ENCODE measurements around the gene CDC42.
"Not testable (repeated sequence)": the region's sequence is repeated elsewhere in the genome, so short reads cannot be mapped to it uniquely, and the experiment has no call there.

CDC42 gene

DNA sequence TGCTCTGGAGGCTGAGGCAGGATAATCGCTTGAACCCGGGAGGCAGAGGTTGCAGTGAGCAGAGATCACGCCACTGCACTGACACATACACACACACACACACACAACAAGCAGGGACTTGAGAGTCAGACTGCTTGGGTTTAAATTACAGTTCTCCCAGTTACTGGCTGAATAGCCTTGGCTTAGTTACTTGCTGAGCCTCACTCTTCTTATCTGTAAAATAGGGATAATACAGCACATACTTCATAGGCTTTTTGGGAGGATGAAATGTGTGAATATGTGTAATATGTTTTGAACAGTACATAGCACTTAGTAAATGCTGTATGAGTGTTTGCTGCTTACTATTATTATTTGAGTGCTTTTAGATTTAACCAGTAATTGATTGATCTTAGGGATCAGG is 23.8 kb downstream of the CDC42 start:
- DNase-seq, result no peak

DNA sequence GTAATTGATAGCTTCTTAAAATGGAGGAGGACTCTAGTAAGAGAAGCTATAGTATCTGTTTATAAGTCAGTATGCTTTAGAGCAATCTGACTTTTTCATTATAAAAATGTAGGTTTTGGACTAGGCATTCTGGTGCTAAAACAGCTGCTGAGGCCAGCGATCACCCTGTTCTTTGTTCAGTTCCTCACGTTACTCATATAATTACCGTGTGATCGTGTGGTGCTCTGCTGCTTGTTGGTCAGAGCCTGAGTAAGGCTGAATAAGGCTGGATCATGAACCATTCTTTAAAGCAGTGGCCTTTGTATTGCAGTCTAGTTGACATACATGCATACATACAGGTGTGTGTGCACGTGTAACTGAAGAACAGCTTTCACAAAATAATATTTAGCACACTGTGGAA is 25.2 kb downstream of the CDC42 start:
- DNase-seq, result no peak

DNA sequence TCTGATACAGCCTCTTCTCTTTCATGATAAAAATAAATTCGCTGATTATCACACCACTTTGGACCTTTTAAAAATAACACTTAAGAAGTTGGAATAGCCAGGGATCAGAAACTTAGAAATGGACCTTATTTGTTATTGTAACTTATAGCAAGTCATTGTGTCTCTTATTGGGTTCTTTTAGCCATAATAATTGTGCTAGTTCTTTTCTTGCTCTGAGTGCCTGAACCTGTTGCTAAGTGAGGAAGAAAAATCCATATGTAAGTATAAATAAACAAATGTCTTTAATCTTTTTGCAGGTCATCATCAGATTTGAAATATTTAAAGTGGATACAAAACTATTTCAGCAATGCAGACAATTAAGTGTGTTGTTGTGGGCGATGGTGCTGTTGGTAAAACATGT is 25.6 kb downstream of the CDC42 start:
- DNase-seq, result no peak

DNA sequence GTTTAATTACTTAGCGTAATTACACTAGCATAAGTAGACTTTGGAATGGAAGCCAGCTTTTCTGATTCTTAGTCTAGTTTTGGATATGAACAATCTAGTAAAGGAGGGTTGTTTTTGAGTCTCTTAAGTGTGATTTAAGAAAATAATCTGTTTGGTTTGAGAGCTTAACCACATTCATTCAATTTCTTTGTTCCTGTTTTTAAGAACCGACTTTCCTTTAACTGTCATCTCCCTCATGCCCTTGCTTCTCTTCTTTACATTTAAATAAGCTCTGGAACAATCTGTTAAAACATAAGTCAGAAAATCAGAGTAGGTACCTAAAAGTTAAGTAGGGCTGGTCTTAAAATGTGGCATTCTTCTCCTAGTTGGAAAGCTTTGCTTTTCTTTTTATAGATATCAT is 27.7 kb downstream of the CDC42 start:
- no peak for DNase-seq

DNA sequence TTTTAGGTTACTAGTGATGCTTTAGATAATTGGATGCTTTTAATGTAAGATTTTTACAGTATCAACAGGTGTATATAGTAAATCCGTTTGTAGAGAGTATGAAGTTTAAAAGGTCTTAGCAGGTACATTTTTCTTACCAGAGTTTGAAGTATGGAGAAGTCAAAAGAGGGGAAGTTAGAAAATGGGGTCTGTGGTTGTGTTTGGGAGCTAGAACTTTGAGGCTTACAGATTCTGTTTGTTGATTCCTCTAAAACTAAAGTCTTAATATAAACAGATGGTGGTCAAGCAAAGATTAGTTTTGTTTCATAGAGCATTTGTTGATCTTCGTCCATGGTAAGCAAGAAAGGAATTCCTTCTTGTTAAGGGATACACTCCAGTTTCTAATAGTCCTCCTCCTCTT is 35.8 kb downstream of the CDC42 start:
- DNase-seq, result no peak

DNA sequence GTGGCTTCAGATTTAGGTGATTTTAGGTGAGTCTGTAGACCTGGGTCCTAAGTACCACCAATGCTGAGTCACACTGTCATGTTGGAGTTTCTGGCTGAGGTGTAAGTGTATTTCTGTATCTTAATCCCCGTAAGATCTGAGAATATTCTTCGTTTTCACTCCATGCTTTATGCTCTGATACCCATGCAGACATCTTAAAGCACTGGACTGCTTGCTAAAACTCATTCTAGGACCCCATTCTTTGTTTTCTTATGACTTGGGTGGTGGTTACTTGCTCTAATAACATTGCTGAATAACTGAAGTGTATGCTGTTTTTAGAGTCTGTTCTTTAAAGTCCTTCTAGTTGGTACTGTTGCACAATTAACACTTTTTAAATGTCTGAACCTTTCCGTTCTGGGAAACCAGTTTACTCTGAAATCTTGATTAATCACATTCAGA is 36.6 kb downstream of the CDC42 start:
- no peak for DNase-seq

DNA sequence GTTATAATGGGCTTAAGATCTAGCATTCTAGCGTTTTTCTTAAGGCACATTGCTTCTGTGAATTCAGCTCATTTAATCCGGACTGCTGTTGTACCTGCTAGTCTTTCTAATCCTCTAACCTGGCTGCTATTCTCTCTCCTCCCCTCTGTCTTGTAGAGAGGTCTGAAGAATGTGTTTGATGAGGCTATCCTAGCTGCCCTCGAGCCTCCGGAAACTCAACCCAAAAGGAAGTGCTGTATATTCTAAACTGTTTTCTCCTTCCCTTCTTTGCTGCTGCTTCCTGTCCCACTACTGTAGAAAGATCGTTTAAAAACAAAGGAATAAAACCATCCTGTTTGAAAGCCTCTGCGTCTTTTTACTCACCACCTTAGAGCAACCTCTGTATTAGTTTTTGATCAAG is 37.3 kb downstream of the CDC42 start:
- DNase-seq, result no peak

DNA sequence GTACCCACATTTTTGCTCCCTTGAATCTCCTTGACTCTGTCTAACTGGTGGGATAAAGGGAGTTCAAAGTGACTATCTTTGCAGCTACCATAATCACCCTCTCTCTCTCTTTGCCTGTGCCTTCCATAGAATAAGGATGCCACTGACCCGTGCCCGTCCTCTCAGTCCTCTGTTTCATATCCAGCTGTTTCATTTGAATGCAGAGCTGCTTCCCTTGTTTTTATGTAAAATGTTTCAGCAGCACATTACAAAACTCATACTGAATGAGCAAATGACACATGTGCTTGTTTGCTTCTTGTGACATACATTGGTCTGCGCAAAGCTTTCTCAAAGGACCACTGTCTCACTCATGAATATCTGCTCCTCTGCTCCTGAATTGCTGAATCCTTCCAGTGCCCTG is 38.4 kb downstream of the CDC42 start:
- no peak for DNase-seq

DNA sequence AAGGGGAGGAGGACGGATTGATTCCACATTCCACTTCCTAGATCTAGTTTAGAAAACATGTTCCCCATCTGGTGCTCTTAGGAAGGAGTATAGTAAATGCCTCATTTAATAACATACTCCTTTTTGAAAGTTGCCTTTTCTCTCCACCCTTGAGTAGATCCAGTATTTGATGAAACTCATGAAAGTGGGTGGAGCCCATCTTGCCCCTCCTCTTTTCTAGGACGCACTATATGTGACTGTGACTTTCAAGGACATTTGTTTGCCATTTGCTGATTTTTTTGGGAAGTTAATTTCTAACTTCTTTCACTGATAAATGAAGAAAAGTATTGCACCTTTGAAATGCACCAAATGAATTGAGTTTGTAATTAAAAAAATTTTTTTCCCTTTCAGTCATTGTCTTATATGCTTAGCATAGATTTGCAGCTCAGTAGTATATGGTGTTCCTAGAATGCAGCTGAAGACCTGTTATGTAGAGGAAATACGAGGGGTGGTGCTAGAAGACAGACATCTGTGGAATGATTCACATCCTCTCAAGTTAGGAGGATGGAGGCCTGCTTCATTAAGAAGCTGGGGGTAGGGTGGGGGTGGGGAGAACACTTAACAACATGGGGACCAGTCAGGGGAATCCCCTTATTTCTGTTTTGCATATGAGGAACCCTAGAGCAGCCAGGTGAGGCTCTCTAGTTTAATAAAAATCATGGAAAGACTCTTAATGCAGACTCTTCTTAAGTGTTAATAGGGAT is 39.7 kb downstream of the CDC42 start:
- DNase-seq, result not testable (repeated sequence)

DNA sequence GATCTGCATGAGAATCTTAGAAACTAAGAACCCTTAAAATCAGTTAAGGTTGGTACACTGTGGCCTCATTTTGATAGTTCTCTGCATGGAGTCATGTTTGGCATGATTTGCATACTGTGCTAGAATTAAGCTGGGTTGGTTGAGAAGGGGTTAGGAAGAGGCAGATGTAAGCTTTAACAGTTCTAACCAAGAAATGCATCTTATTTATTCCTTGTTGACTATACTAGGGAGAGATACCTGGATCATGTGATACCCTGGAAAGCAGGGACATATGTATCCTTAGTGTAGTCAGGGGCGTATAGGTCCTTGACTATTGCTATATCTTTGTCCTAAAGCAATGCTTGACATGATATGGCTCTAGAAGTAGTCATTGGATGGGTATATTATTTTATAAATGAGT is 41.0 kb downstream of the CDC42 start:
- no peak for DNase-seq

DNA sequence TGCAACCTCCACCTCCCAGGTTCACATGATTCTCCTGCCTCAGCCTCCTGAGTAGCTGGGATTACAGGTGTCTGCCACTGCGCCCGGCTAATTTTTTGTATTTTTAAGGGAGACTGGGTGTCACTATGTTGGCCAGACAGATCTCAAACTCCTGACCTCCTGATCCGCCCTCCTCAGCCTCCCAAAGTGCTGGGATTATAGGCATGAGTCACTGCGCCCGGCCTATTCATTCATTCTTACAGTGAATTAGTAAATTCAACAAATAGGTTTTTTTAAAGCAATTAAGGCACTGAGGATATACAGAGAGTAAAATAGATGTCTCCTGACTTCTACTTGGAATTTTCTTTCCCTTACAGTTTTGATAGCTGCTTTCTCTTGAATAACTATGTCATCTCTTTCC is 43.5 kb downstream of the CDC42 start:
- DNase-seq, result no peak

DNA sequence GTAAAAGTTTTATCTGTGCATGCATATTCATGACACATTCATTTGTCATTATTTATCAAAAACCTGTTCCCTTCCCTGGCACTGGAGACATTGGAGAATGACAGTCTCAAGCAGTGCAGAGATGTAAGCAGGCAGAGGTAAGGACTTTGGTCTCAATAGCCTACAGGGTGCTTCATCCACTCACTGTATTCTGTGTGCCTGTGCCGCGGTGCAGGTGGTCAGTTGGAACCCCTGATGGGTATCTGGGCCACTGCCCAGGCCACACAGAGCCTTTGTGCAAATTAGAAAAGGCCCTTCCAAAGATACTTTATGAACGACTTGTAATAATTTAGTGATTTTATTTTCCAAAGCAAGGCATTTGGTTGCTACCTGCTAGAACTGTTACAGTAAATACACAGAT is 44.0 kb downstream of the CDC42 start:
- DNase-seq, result no peak

DNA sequence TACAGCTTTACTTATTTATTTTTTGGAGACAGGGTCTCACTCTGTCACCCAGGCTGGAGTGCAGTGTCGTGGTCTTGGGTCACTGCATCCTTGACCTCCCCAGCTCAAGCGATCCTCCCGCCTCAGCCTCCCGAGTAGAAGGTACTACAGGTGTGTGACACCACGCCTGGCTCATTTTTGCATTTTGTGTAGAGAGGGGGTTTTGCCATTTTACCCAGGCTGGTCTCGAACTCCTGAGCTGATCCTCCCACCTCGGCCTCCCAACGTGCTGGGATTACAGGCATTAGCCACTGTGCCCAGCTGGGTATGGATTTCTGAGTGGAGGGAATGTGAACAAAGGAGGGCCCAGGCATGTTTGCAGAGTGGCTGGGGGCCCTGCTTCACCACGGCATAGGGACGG is 46.2 kb downstream of the CDC42 start:
- DNase-seq, result no peak

DNA sequence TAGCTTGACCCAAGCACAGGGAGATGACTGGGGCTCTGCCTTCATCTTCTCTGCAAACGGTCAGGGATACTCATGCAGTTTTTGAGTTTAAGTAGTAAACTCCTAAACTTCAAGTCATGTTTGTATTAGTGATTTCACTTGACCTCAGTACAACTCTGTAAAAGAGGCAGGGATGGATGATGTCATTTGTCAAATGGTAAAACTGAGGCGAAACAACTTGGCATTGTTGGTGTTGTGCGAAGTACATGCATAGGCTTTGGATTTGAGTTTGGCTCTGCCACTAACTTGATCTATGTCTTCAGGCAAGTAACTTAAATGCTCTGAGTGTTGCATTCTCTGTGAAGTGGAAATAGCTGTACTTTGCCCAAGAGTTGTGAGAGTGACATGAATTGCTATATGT is 47.7 kb downstream of the CDC42 start:
- no peak for DNase-seq

DNA sequence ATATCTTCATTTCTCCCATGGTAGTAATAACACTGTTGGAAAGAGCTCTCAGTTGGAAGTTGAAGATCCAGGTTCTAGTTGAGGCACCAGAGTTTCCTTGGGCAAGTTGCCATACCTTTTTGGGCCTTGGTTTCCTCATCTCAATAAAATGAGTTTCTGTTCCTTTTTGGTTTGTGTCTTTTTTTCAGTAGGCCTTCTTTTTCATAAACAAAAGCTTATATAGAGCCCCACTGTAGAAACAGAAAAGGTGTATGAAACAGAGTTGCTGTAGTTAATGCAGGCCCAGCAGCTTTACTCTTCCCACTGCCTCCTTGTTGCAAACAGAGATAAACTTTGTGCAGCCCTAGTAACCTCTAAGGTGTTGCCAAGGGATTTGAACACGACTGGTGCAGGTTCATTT is 48.7 kb downstream of the CDC42 start:
- DNase-seq, result no peak

DNA sequence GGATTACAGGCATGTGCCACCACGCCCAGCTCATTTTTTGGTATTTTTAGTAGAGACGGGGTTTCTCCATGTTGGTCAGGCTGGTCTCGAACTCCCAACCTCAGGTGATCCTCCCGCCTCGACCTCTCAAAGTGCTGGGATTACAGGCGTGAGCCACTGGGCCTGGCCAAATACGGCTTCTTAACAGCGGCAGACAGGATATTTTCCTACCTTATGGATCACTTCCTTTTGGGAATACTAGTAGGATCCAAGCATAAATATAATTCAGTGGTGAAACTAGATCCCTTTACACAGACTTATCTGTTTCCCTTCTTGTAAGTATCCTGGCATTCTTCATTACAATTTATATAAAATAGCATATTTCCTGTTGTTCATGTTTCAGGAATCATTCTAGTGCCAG is 49.5 kb downstream of the CDC42 start:
- DNase-seq, result no peak

DNA sequence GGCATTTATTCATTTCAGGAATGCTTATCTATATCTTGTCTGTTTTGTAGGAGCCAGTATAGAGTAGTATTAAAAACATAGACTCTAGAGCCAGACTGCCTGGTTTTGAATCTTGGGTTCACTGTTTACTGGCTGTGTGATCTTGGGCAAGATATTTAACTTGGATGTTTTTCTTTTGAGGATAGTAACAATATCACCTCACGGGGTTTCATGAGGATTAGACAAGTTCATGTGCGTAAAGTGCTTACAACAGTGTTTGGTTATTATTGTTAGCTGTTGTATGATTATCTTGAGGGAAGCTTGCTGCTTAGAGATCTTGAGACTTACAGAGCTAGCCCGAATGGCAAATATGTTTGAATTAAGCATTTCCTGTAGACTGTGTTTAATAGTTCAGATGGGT is 50.2 kb downstream of the CDC42 start:
- no peak for DNase-seq

DNA sequence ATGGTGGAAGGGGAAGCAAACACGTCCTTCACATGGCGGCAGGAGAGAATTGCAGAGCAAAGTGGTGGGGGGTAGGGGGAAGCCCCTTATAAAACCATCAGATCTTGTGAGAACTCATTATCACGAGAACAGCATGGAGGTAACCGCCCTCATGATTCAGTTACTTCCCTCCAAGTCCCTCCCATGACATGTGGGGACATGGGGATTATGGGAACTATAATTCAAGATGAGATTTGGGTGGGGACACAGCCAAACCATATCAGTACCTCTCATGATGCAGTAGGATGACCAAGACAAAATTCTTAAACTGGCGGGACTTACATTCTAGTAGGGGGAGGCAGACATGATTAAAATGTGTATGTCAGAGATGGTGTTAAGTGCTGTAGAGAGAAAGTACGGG is 51.6 kb downstream of the CDC42 start:
- DNase-seq, result no peak

DNA sequence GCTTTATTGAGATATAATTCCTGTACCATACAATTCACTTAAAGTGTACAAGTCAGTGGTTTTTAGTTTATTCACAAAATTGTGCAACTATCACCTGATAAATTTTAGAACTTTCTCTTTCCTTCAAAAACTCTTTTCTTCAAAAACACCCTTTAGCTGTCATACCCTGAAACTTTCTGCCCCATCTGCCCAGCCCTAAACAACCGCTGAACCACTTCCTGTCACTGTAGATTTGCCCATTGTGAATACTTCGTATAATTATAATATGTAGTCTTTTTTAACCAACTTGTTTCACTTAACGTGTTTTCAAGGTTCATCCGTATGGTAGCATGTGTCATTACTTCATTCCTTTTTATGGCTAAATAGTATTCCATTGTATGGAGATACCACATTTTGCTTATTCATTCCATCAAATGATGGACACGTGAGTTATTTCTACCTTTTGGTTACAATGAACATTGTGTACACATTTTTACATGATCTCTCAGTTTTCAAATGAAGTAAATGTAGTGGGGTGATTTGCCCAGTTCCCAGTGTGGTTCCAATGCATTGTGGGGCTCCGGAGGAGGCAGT is 52.4 kb downstream of the CDC42 start:
- no peak for DNase-seq

DNA sequence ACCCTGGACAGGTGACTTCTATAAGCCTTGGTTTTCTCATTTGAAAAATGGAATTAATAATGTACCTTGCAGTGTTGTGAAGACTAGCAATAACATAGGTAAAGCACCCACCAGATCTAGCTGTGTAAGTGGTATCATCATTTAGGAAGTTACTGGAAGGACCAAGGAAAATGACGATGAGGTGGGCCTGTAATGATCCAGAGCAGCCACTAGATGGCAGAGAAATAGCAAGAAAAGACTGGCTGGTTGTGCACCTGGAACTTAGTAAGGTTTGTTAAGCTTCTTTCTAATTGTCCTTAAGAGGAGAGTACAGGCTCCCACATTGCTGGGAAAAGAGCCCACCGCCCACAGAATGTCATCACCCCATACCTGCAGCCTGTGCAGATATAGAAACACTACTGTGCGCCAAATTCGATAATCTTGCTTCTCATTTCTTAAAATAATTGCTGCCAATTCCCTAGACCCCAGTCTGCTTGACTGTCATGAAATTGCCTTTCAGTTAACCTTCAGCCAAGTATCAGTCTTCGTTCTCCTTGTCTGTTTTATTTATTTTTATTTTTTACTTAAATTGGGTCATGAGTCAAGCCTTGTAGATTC is 53.2 kb downstream of the CDC42 start:
- DNase-seq, result no peak

DNA sequence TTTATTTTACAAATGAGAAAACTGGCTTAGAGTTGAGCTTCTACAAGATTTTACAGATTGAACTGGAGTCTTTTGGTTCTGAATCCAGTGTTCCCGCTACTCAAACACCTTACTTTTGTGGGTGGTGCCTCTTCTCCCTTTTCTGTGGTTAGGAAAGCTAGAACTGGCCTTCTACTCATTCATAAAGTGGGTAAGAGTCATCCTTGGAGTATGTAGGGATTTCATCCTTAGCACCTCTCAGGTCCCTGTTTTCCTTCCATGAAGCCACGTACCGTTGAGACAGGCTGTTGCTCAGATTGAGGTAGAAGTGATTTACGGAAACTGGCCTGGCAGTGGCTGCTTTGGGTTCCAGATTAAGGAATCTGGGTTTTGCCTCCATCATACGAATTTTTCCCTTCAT is 54.6 kb downstream of the CDC42 start:
- DNase-seq, result no peak

DNA sequence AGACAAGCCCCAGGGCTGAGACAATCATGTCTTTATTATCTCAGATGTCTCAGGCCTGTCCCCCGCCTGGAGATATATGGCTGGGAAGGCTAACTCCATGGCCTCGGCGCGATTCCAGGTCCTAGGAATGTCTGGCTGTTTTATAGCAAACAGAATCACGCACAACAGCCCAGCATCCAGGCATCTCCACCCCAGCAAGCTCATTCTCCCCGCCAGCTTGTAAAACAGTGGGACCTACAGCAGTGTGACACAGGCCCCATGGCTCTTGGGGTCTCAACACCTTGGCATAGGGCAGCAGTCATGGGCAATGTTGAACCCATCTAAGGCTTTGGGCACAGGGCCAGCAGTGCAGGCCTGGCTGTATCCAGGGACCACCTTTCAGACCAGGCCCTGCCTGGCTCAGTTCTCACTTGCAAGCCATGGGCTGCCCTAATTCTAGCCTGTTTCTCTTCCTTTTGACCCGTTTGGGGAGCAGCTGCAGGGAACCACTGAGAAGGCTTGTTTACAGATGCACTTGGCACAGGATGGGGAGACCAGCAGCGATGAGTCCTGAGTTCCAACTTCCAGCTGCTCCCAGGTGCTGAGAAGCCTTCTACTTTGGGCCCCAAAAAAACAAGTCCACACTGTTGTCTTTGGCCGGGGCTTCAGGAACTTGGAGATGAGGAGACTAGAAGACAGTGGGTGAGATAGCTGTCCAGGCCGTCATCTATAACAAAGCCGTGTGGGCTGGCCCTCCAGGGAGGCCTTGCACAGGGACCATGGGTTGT is 56.0 kb downstream of the CDC42 start:
- no peak for DNase-seq

DNA sequence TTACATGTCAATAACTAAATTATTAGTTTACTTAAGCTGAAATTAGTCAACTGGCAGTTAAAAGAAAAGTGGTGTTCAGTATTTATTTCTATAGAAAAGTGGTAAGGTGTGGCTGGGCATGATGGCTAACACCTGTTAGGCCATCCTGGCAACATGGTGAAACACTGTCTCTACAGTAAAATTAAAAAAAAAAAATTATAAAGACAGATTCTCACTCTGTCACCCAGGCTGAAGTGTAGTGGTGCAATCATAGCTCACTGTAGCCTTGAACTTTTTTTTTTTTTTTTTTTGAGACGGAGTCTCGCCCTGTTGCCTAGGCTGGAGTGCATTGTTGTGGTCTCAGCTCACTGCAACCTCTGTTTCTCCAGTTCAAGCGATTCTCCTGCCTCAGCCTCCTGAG is 57.5 kb downstream of the CDC42 start:
- no peak for DNase-seq

DNA sequence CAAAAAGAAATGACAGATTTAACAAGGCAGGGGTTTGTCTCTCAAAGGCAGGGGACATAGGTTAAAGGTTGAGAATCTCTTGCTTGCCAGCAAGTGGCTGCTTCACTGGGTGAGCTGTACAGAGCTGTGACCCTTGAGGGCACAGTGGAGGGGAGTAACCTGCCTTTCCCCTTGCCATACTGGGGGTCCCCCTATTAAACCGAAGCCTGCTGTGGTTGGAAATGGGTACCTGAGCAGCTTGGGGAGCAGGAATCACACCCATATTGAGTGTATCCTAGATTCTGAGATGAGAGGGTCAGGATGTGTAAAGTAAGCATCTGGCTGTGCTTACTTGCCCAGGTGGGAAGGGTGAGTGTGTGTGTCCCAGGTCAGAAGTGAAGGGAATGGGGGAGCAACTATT is 58.6 kb downstream of the CDC42 start:
- no peak for DNase-seq

Measured in NCI-H2029 (cell line).